Anterior cingulate cortex (tissue), 58 donors: ENCODE measurements around the gene NDUFA7.
"Not testable (repeated sequence)": the region's sequence is repeated elsewhere in the genome, so short reads cannot be mapped to it uniquely, and the experiment has no call there.

Experiments used
- DNase-seq, 58 donors: peaks; one replicate each; lab custom pipeline; 2025; lab: John Stamatoyannopoulos, UW

The NDUFA7 gene

GRCh38 chr19:8321067-8321985 is at the start of gene NDUFA7, which contains the start of gene RPS28:
Gene NDUFA7 (minus strand): TSS chr19:8321375. CDS start chr19:8321358, 17 bp downstream.
Gene RPS28 (plus strand): TSS chr19:8321496. CDS start chr19:8321531, 35 bp downstream.
- peak; percentile 60 to 97 (median 94) for DNase-seq

- DNase-seq, result peak in 1 of 58 donors; percentile 23
Measured at GRCh38 chr19:8370176-8371010, 49.2 kb upstream of the NDUFA7 start.

GRCh38 chr19:8367327-8368001 is 46.3 kb upstream of the NDUFA7 start:
- DNase-seq, result peak in 57 of 58 donors; percentile 8 to 91 (median 71)

DNA sequence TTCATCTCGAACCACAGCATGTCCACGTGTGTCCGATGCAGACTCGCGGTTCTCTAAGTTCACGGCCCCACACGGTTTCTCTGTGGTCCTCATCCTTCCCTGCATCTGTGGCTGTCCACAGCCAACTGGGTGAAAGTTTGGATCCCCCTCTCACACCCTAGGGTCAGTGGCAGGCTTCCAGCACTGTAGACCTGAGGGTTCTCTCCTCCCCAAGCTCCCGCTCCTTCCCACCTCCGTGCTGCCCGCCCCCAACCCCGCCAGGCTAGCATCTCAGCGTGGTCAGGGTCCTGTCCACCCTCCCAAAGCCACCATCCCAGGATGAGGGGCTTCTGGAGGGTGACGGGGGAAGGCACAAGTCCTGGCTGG is 45.8 kb upstream of the NDUFA7 start:
- peak in 10 of 58 donors; percentile 25 to 71 (median 50) for DNase-seq

DNA sequence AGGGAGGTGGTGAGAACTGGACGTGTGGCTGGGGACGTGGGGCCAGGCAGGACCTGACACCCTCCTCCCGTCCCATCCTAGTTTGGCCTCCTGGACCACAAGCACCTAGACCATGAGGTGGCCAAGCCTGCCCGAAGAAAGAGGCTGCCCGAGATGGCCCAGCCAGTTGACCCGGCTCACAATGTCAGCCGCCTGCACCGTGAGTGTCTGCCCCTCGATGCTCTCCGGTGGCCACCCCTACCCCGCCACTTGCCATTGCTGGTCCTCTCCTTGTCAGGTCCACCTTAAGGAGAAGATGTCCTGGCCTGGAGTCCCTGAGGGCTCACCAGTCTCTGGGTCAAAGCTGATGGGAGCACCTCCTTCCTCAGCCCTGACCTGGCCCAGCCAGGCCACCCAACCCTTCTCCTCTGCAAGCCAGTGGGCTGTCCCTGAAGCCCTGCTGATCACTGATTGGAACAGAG is 45.0 kb upstream of the NDUFA7 start:
- no peak for DNase-seq

DNA sequence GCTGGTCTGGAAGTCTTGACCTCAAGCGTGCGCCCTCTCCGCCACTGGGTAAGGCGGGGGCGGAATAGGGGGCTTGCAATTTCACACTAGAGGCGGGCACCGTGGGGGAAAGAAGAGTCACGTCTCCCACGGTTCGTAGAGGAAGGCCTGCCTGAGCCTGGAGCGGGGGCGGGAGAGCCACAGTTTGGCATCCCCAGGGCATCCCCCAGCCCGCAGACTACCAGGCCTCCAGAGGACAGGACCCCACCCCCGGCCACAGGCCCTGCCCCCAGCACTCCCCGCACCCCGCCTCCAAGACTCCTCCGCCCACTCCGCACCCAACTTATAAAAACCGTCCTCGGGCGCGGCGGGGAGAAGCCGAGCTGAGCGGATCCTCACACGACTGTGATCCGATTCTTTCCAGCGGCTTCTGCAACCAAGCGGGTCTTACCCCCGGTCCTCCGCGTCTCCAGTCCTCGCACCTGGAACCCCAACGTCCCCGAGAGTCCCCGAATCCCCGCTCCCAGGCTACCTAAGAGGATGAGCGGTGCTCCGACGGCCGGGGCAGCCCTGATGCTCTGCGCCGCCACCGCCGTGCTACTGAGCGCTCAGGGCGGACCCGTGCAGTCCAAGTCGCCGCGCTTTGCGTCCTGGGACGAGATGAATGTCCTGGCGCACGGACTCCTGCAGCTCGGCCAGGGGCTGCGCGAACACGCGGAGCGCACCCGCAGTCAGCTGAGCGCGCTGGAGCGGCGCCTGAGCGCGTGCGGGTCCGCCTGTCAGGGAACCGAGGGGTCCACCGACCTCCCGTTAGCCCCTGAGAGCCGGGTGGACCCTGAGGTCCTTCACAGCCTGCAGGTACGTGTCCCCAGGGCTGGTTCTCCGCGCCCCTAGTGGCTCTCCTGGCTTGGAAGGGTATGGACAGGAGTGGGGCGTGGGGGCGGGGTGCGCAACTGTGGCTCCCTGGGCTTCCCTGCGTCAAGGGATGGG is 42.9 kb upstream of the NDUFA7 start, which contains the start of gene ANGPTL4:
Gene ANGPTL4, plus strand, starts transcription at position 353 of the 969 bp plus-strand sequence. Its CDS starts 167 bp downstream, at position 520.
- peak in 45 of 58 donors; percentile 2 to 70 (median 35) for DNase-seq

GRCh38 chr19:8361921-8362793 is 41.0 kb upstream of the NDUFA7 start:
- DNase-seq, result peak in 54 of 58 donors; percentile 5 to 95 (median 67)

- no peak for DNase-seq
Measured at GRCh38 chr19:8360196-8360595, 39.0 kb upstream of the NDUFA7 start.

DNA sequence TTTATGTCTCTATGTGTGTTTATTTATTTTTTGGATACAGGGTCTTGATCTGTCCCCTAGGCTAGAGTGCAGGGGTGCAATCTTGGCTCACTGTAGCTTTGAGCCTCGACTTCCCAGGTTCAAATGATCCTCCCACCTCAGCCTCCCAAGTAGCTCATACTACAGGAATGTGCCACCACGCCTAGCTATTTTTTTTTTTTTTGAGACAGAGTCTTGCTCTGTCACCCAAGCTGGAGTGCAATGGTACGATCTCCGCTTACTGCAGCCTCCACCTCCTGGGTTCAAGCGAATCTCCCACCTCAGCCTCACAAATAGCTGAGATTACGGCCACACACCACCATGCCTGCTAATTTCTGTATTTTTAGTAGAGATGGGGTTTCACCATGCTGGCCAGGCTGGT is 37.8 kb upstream of the NDUFA7 start:
- no peak for DNase-seq

DNA sequence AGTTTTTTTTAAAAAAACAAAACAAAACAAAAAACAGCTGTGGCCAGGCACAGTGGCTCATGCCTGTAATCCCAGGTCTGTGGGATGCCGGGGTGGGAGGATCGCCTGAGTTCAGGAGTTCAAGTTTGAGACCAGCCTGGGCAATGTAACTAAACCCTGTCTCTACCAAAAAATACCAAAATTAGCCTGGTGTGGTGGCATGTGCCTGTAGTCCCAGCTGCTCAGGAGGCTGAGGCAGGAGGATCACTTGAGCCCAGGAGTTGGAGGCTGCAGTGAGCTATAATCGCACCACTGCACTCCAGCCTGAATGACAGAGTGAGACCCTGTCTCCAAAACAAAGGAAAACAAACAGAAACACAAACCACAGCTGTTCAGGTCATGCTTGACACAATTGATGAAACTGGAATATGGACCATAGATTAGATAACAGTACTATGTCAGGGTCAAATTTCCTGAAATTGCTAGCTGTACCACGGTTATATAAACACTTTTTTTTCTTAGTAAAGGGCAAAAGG is 35.9 kb upstream of the NDUFA7 start:
- no peak for DNase-seq

DNA sequence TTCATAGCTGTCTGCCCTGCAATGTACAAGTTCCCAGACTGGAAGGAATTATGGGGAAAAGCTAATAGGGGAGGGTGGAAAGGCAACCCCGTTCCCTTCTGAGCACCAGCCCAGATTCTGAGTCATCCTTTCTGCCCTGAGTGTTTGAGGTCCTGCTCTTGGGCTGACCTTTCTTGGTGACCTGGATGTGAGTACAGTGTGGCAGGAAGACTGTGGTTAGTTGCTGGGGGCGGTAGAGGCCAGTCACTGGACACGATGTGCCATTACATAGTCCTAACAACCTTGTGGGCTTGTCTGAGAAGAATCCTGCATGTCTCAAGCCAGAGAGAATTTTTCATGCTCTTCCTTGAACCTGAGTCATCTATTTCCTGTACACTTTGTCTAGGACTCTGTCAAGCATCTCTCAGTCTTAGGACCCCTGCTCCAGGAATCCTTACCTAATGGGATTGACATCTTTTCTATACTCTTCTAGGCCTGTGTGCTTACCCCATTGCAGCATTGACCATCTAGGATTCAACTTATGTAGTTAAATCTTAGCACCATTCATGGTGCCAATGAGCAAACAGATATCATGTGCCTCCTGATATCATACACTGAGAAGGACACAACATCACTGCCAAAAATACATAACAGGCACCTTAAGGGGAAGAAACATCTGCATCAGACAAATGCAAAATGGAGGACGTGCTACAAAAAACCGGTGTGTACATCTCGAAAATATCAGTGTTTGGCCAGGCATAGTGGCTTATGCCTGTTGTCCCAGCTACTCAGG is 34.6 kb upstream of the NDUFA7 start:
- no peak for DNase-seq

GRCh38 chr19:8352845-8353244 is 31.7 kb upstream of the NDUFA7 start:
- not testable (repeated sequence) for DNase-seq

DNA sequence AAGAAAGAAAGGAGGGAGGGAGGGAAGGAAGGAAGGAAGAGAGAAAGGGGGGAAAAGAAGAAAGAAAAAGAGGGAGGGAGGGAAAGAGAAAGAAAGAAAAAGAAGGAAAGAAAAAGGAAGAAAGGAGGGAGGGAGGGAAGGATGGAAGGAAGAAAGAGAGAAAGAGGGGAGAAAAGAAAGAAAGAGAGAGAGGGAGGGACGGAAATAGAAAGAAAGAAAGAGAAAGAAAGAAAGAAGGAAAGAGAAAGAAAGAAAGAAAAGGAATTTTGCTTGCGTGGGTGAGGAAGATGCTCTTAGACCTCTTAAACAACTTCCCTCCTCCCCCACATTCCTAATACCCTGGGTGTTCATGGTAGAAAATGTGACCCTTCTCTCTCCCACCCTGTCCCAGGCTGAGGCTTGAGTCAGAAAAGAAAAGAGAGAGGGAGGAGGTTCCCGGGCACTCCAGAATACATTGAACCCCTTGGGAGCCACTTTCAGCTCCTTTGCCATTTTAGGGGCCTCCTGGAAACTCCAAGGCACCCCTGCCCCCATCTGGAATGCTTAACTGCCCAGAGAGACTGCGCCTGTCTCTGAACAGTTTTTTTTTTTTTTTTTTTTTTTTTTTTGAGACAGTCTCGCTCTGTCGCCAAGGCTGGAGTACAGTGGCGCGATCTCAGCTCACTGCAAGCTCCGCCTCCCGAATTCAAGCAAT is 31.1 kb upstream of the NDUFA7 start:
- peak in 2 of 58 donors; percentile 7 to 8 for DNase-seq

- not testable (repeated sequence) for DNase-seq
Measured at GRCh38 chr19:8349629-8350372, 28.6 kb upstream of the NDUFA7 start.

DNA sequence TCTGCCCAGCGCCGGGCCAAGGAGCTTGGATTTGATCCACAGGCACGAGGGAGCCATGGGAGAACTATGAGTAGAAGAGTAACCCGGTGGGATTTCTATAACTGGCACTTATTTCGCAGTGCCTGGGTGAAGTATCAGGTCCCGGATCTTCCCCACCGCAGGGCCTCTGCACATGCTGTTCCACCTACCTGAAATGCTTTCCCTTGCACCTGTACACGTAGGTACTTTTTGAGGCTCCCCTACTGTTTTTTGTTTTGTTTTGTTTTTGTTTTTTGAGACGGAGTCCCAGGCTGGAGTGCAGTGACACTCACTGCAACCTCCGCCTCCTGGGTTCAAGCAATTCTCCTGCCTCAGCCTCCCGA is 22.3 kb upstream of the NDUFA7 start:
- no peak for DNase-seq
